ENCODE results near the gene TDRD3.

GRCh38 chr13:60572855-60573254, 175.8 kb downstream of the TDRD3 start:
- TF ChIP-seq POLR2A (IDR thresholded peaks at IDR 0.05) (no peak), CTCF (IDR thresholded peaks at IDR 0.05) (no peak)

Data from heart left ventricle (tissue), 13 donors.